ENCODE results near the gene SARM1.

The SARM1 gene

GRCh38 chr17:28392491-28392890 lies 21.0 kb downstream of the SARM1 start:
- no peak for DNase-seq (ENCODE audit: extremely low read depth in 1 of 2, low read depth in 1 of 2)

GRCh38 chr17:28394337-28395116 lies 23.0 kb downstream of the SARM1 start:
- no peak for DNase-seq (ENCODE audit: extremely low read depth in 1 of 2, low read depth in 1 of 2)

GRCh38 chr17:28395426-28395825 lies 23.9 kb downstream of the SARM1 start:
- DNase-seq (ENCODE audit: extremely low read depth in 1 of 2, low read depth in 1 of 2) = no peak

GRCh38 chr17:28395968-28396367 lies 24.5 kb downstream of the SARM1 start:
- DNase-seq (ENCODE audit: extremely low read depth in 1 of 2, low read depth in 1 of 2) = no peak

GRCh38 chr17:28396635-28397239 lies 25.2 kb downstream of the SARM1 start:
- DNase-seq (ENCODE audit: extremely low read depth in 1 of 2, low read depth in 1 of 2) = no peak

GRCh38 chr17:28397275-28397674 lies 25.8 kb downstream of the SARM1 start:
- no peak for DNase-seq (ENCODE audit: extremely low read depth in 1 of 2, low read depth in 1 of 2)

- DNase-seq (ENCODE audit: extremely low read depth in 1 of 2, low read depth in 1 of 2) = no peak
These were observed 26.3 kb downstream of the SARM1 start for GRCh38 chr17:28397687-28398279.

GRCh38 chr17:28398280-28398981 lies 26.9 kb downstream of the SARM1 start:
- DNase-seq (ENCODE audit: extremely low read depth in 1 of 2, low read depth in 1 of 2) = no peak

- DNase-seq (ENCODE audit: extremely low read depth in 1 of 2, low read depth in 1 of 2) = no peak
These were observed 28.3 kb downstream of the SARM1 start for GRCh38 chr17:28399808-28400207.

- no peak for DNase-seq (ENCODE audit: extremely low read depth in 1 of 2, low read depth in 1 of 2)
These were observed 30.7 kb downstream of the SARM1 start for GRCh38 chr17:28402224-28402630.

GRCh38 chr17:28402844-28403243 lies 31.4 kb downstream of the SARM1 start:
- DNase-seq (ENCODE audit: extremely low read depth in 1 of 2, low read depth in 1 of 2) = no peak

GRCh38 chr17:28404007-28404406 lies 32.5 kb downstream of the SARM1 start:
- no peak for DNase-seq (ENCODE audit: extremely low read depth in 1 of 2, low read depth in 1 of 2)

GRCh38 chr17:28404461-28404811 lies 32.9 kb downstream of the SARM1 start:
- DNase-seq (ENCODE audit: extremely low read depth in 1 of 2, low read depth in 1 of 2) = no peak

- DNase-seq (ENCODE audit: extremely low read depth in 1 of 2, low read depth in 1 of 2) = no peak
These were observed 33.5 kb downstream of the SARM1 start for GRCh38 chr17:28404812-28405570.

GRCh38 chr17:28405632-28406472 lies 34.4 kb downstream of the SARM1 start, which contains the start of gene SLC46A1:
Gene SLC46A1 (minus strand): TSS chr17:28406212. CDS start chr17:28406114, 98 bp downstream.
- peak in 1 of 2 donors; percentile 66 for DNase-seq (ENCODE audit: extremely low read depth in 1 of 2, low read depth in 1 of 2)

- DNase-seq (ENCODE audit: extremely low read depth in 1 of 2, low read depth in 1 of 2) = no peak
These were observed 35.0 kb downstream of the SARM1 start for GRCh38 chr17:28406473-28406814.

GRCh38 chr17:28407130-28407973 lies 35.9 kb downstream of the SARM1 start:
- DNase-seq (ENCODE audit: extremely low read depth in 1 of 2, low read depth in 1 of 2) = no peak

GRCh38 chr17:28407974-28408306 lies 36.4 kb downstream of the SARM1 start:
- no peak for DNase-seq (ENCODE audit: extremely low read depth in 1 of 2, low read depth in 1 of 2)

GRCh38 chr17:28412099-28412498 lies 40.6 kb downstream of the SARM1 start:
- DNase-seq (ENCODE audit: extremely low read depth in 1 of 2, low read depth in 1 of 2) = no peak
